Hepatocyte (in vitro differentiated cells): ENCODE data around the gene ALK. TPM values are rescaled to one million over a fixed set of nuclear protein-coding genes. Genes with fewer than 3 reads are reported as not detected.

Experiments
- DNase-seq: peaks from one replicate; pipeline ENCODE4 v3.0.0-alpha.2; 2016; ENCODE audit warnings: low spot score
- H2AFZ ChIP-seq: fragments of 200-600 bp; sonication (generic); 2 replicates; pipeline ENCODE4 v1.6.0; 2016; ENCODE audit warnings: antibody characterized with exemption, mild to moderate bottlenecking
- H3K27ac ChIP-seq: fragments of 200-600 bp; sonication (generic); 2 replicates; pipeline ENCODE4 v1.5.1; 2016; ENCODE audit warnings: mild to moderate bottlenecking
- H3K27me3 ChIP-seq: fragments of 200-600 bp; sonication (generic); 2 replicates; pipeline ENCODE4 v1.6.1; 2016
- H3K36me3 ChIP-seq: fragments of 200-600 bp; sonication (generic); replicated peaks from 2 replicates; pipeline ENCODE4 v1.5.1; 2016; ENCODE audit warnings: low read depth; ENCODE audit not compliant: insufficient read depth
- H3K4me1 ChIP-seq: fragments of 200-600 bp; sonication (generic); 2 replicates; pipeline ENCODE4 v1.5.1; 2016; ENCODE audit warnings: mild to moderate bottlenecking, moderate library complexity; ENCODE audit not compliant: insufficient read depth
- H3K4me2 ChIP-seq: fragments of 200-600 bp; sonication (generic); 2 replicates; pipeline ENCODE4 v1.6.0; 2016
- H3K4me3 ChIP-seq: fragments of 200-600 bp; sonication (generic); 2 replicates; pipeline ENCODE4 v1.5.1; 2016; ENCODE audit warnings: mild to moderate bottlenecking
- H3K79me2 ChIP-seq: fragments of 200-600 bp; sonication (generic); 2 replicates; pipeline ENCODE4 v1.6.0; 2017; ENCODE audit warnings: mild to moderate bottlenecking
- H3K9me2 ChIP-seq: fragments of 200-600 bp; sonication (generic); replicated peaks from 2 replicates; pipeline ENCODE4 v1.6.0; 2017; ENCODE audit warnings: mild to moderate bottlenecking; ENCODE audit not compliant: insufficient read depth
- H3K9me3 ChIP-seq: fragments of 200-600 bp; sonication (generic); 2 replicates; pipeline ENCODE4 v1.5.1; 2016; ENCODE audit warnings: low read depth, mild to moderate bottlenecking
- H4K20me1 ChIP-seq: fragments of 200-600 bp; sonication (generic); 2 replicates; pipeline ENCODE4 v1.6.0; 2016; ENCODE audit warnings: mild to moderate bottlenecking; ENCODE audit not compliant: insufficient read depth, poor library complexity, severe bottlenecking
- CTCF ChIP-seq: fragments of 200-600 bp; sonication (generic); IDR thresholded peaks from 2 replicates; pipeline ENCODE4 v1.5.1; 2016; ENCODE audit warnings: antibody characterized with exemption, mild to moderate bottlenecking; ENCODE audit not compliant: poor library complexity
- EZH2 ChIP-seq: fragments of 200-600 bp; sonication (generic); IDR thresholded peaks from 2 replicates; pipeline ENCODE4 v1.6.1; 2016; ENCODE audit warnings: antibody characterized with exemption, mild to moderate bottlenecking, borderline replicate concordance
- EZH2phosphoT487 ChIP-seq: fragments of 200-600 bp; sonication (generic); IDR thresholded peaks from one replicate; pipeline ENCODE4 v1.6.1; 2018; ENCODE audit warnings: antibody characterized with exemption, mild to moderate bottlenecking, low read depth, moderate library complexity; ENCODE audit not compliant: unreplicated experiment, severe bottlenecking
- WGBS: methylation state at CpG from one replicate; pipeline ENCODE4 v1.1.6; 2016; ENCODE audit warnings: low lambda C conversion rate; ENCODE audit errors: missing lambda C conversion rate; 5-methylcytosine and 5-hydroxymethylcytosine counted together
- polyA plus RNA-seq: library from polyadenylated mRNA; unstranded; fragments of >200 nt; fragmentation: Nextera tagmentation; extraction: Ambion mirVana; gene quantifications from 2 replicates; pipeline ENCODE4 v1.2.1, GENCODE V29; 2016
- total RNA-seq: library from RNA; depleted of rRNA; stranded (reverse); fragments of >200 nt; gene quantifications from 2 replicates; pipeline ENCODE4 v1.2.3, GENCODE V29; 2014

ALK gene
- total and polyA plus RNA-seq, 2 experiments from 2014 or later: 0.16 to 0.27 TPM

DNA sequence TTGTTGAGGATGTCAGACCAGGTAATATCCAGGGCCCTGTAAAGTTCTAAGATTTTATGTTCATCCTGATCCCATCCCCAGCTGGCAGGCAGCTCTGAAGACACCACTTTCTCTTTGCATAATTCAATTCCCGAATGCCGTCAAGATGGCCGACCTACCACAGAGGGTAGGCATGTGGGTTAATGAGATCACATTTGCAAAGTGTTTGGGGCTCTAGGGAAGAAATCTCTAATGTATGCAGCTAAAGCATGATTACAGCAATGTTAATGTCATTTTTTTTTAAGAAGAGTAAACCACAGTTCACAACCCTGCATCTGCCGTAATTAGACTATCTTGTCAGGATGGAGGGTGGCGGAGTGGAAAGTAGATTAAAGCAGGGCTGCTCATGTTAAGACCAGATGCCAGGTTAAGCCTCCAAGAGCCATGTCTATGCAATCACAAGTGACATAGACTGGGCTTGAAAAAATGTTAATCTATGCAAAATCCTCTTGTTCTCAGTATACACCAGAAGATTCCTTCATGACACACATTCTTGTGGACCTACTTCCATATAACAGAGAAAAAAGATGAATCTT, 131.4 kb downstream of the ALK start:
- Histone ChIP-seq H4K20me1 (no peaks in the 10 kb centered on the region), H3K36me3 (no peaks in the 10 kb centered on the region), H3K4me2 (no peak overlapping the region), H2AFZ (no peak overlapping the region), H3K4me1 (no peaks in the 10 kb centered on the region), H3K27ac (no peak overlapping the region), H3K9me3 (no peaks in the 10 kb centered on the region), H3K79me2 (no peaks in the 10 kb centered on the region), H3K27me3 (peaks cover 5% of the 10 kb centered on the region), H3K4me3 (no peak overlapping the region), H3K9me2 (no peaks in the 10 kb centered on the region)
- WGBS: 94% methylated on average over 5 of the region's 5 CpGs
- no peak for DNase-seq
- no peak for TF ChIP-seq CTCF
- no peak for TF ChIP-seq EZH2
- TF ChIP-seq EZH2phosphoT487: no peak

GRCh38 chr2:29787473-29788465, 133.6 kb downstream of the ALK start:
- H3K27ac ChIP-seq: no peak overlapping the region
- no peaks in the 10 kb centered on the region for H3K9me2 ChIP-seq
- no peaks in the 10 kb centered on the region for H4K20me1 ChIP-seq
- no peak overlapping the region for H3K4me2 ChIP-seq
- TF ChIP-seq EZH2phosphoT487: no peak
- TF ChIP-seq EZH2: no peak
- TF ChIP-seq CTCF: no peak
- H3K9me3 ChIP-seq: no peaks in the 10 kb centered on the region
- peaks cover 5% of the 10 kb centered on the region for H3K27me3 ChIP-seq
- H3K79me2 ChIP-seq: no peaks in the 10 kb centered on the region
- H3K4me1 ChIP-seq: no peaks in the 10 kb centered on the region
- H2AFZ ChIP-seq: no peak overlapping the region
- DNase-seq: no peak
- H3K36me3 ChIP-seq: no peaks in the 10 kb centered on the region
- H3K4me3 ChIP-seq: no peak overlapping the region
- 75% methylated on average over 8 of the region's 8 CpGs for WGBS

DNA sequence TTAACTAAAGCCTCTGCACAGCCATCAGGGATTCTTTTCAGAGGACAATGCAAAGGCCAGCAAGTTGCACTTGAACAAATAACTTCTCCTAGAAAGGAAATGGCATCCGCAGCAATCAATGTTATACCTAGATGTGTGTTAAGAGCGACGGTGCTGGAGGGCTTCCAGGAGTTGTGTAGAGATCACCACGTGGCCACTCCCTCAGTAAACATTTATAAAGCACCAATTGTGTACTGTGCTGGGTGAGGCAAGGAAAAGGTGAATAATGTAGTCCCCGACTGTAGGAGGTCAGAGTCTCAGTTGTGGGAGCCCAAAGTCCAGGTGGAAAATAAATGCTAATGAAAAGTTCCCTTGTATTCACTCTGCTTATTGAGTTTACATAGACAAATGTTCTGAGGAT, 135.0 kb downstream of the ALK start:
- no peaks in the 10 kb centered on the region for H3K9me2 ChIP-seq
- no peaks in the 10 kb centered on the region for H3K79me2 ChIP-seq
- no peak overlapping the region for H3K4me3 ChIP-seq
- no peaks in the 10 kb centered on the region for H4K20me1 ChIP-seq
- no peak overlapping the region for H2AFZ ChIP-seq
- TF ChIP-seq EZH2 (no peak), EZH2phosphoT487 (no peak), CTCF (no peak)
- WGBS: 65% methylated on average over 5 of the region's 5 CpGs
- no peaks in the 10 kb centered on the region for H3K36me3 ChIP-seq
- H3K9me3 ChIP-seq: no peaks in the 10 kb centered on the region
- H3K27ac ChIP-seq: no peak overlapping the region
- DNase-seq: peak; percentile 10
- no peak overlapping the region for H3K4me2 ChIP-seq
- H3K4me1 ChIP-seq: no peaks in the 10 kb centered on the region
- H3K27me3 ChIP-seq: no peaks in the 10 kb centered on the region
